Measurements from ENCODE around the gene STK32A.

The STK32A gene

DNA sequence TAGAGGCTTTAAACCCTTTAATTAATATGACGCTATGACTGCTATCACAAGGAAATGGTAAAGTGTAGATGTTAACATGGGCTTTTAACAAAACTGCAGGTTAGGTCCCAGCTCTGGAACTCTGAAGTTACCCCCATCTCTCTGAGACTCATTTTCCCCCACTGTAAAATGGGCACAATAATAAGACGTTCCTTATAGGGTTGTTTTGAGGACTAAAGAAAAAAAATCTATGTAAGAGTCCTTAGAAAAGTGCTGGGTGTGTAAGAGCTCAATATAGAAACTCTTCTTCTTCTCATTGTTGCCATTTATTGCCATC lies 45.8 kb upstream of the STK32A start:
- H3K9ac ChIP-seq (ENCODE audit: low read length), result no peak overlapping the region
- H3K4me1 ChIP-seq (ENCODE audit: insufficient read depth, low read length, severe bottlenecking), result no peaks in the 10 kb centered on the region
- H3K9me2 ChIP-seq (ENCODE audit: low read depth, low read length), result no peaks in the 10 kb centered on the region
- no peaks in the 10 kb centered on the region for H3K9me3 ChIP-seq (ENCODE audit: low read length)
- no peak overlapping the region for H2AFZ ChIP-seq (ENCODE audit: low read length)
- no peaks in the 10 kb centered on the region for H3F3A ChIP-seq (ENCODE audit: insufficient read depth, low read length)
- no peak overlapping the region for H3K27ac ChIP-seq (ENCODE audit: low read depth, low read length, poor library complexity, severe bottlenecking)
- TF ChIP-seq EZH2 (IDR thresholded peaks at IDR 0.05; ENCODE audit: borderline replicate concordance, low read length), result no peak
- TF ChIP-seq, protein P1, sequence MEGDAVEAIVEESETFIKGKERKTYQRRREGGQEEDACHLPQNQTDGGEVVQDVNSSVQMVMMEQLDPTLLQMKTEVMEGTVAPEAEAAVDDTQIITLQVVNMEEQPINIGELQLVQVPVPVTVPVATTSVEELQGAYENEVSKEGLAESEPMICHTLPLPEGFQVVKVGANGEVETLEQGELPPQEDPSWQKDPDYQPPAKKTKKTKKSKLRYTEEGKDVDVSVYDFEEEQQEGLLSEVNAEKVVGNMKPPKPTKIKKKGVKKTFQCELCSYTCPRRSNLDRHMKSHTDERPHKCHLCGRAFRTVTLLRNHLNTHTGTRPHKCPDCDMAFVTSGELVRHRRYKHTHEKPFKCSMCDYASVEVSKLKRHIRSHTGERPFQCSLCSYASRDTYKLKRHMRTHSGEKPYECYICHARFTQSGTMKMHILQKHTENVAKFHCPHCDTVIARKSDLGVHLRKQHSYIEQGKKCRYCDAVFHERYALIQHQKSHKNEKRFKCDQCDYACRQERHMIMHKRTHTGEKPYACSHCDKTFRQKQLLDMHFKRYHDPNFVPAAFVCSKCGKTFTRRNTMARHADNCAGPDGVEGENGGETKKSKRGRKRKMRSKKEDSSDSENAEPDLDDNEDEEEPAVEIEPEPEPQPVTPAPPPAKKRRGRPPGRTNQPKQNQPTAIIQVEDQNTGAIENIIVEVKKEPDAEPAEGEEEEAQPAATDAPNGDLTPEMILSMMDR (IDR thresholded peaks at IDR 0.05; ENCODE audit: low read length), result no peak
- H3K4me3 ChIP-seq (ENCODE audit: low read depth, low read length, poor library complexity, severe bottlenecking), result no peak overlapping the region
- H4K20me1 ChIP-seq (ENCODE audit: insufficient read depth, low read length), result no peaks in the 10 kb centered on the region
- no peaks in the 10 kb centered on the region for H3K27me3 ChIP-seq (ENCODE audit: insufficient read depth, low read length)
- H3K4me2 ChIP-seq (ENCODE audit: low read length), result no peak overlapping the region
- H3K79me2 ChIP-seq (ENCODE audit: insufficient read depth, low read length), result no peaks in the 10 kb centered on the region
- H3K36me3 ChIP-seq (ENCODE audit: insufficient read depth, low read length), result no peaks in the 10 kb centered on the region

- TF ChIP-seq EZH2 (IDR thresholded peaks at IDR 0.05; ENCODE audit: borderline replicate concordance, low read length), result no peak
- TF ChIP-seq, protein P1 (IDR thresholded peaks at IDR 0.05; ENCODE audit: low read length), result no peak
- no peaks in the 10 kb centered on the region for H3K9me2 ChIP-seq (ENCODE audit: low read depth, low read length)
- no peak overlapping the region for H3K9ac ChIP-seq (ENCODE audit: low read length)
- no peaks in the 10 kb centered on the region for H3F3A ChIP-seq (ENCODE audit: insufficient read depth, low read length)
- no peaks in the 10 kb centered on the region for H3K4me1 ChIP-seq (ENCODE audit: insufficient read depth, low read length, severe bottlenecking)
- H3K79me2 ChIP-seq (ENCODE audit: insufficient read depth, low read length), result no peaks in the 10 kb centered on the region
- H3K4me3 ChIP-seq (ENCODE audit: low read depth, low read length, poor library complexity, severe bottlenecking), result no peak overlapping the region
- H3K9me3 ChIP-seq (ENCODE audit: low read length), result no peaks in the 10 kb centered on the region
- no peaks in the 10 kb centered on the region for H3K27me3 ChIP-seq (ENCODE audit: insufficient read depth, low read length)
- no peaks in the 10 kb centered on the region for H4K20me1 ChIP-seq (ENCODE audit: insufficient read depth, low read length)
- no peak overlapping the region for H3K27ac ChIP-seq (ENCODE audit: low read depth, low read length, poor library complexity, severe bottlenecking)
- H2AFZ ChIP-seq (ENCODE audit: low read length), result no peak overlapping the region
- no peak overlapping the region for H3K4me2 ChIP-seq (ENCODE audit: low read length)
- H3K36me3 ChIP-seq (ENCODE audit: insufficient read depth, low read length), result no peaks in the 10 kb centered on the region
Measured at GRCh38 chr5:147190331-147190730, 44.5 kb upstream of the STK32A start.

GRCh38 chr5:147193123-147193522 lies 41.7 kb upstream of the STK32A start:
- Histone ChIP-seq H3K27me3 (ENCODE audit: insufficient read depth, low read length) (no peaks in the 10 kb centered on the region), H3K9ac (ENCODE audit: low read length) (no peak overlapping the region), H3F3A (ENCODE audit: insufficient read depth, low read length) (no peaks in the 10 kb centered on the region), H3K9me2 (ENCODE audit: low read depth, low read length) (no peaks in the 10 kb centered on the region), H3K36me3 (ENCODE audit: insufficient read depth, low read length) (no peaks in the 10 kb centered on the region), H2AFZ (ENCODE audit: low read length) (no peak overlapping the region), H4K20me1 (ENCODE audit: insufficient read depth, low read length) (no peaks in the 10 kb centered on the region), H3K79me2 (ENCODE audit: insufficient read depth, low read length) (no peaks in the 10 kb centered on the region), H3K4me3 (ENCODE audit: low read depth, low read length, poor library complexity, severe bottlenecking) (no peak overlapping the region), H3K4me1 (ENCODE audit: insufficient read depth, low read length, severe bottlenecking) (no peaks in the 10 kb centered on the region), H3K9me3 (ENCODE audit: low read length) (no peaks in the 10 kb centered on the region), H3K27ac (ENCODE audit: low read depth, low read length, poor library complexity, severe bottlenecking) (no peak overlapping the region), H3K4me2 (ENCODE audit: low read length) (no peak overlapping the region)
- TF ChIP-seq, protein P1 (IDR thresholded peaks at IDR 0.05; ENCODE audit: low read length), result no peak
- TF ChIP-seq EZH2 (IDR thresholded peaks at IDR 0.05; ENCODE audit: borderline replicate concordance, low read length), result no peak
